Mesenchymal stem cell (in vitro differentiated cells and primary cell): ENCODE data around the gene TMEM190.

Source experiments
- DNase-seq: peaks from one replicate; pipeline ENCODE4 v3.0.0-alpha.2; 2013
- H2AFZ ChIP-seq: one replicate; pipeline ENCODE4 v1.6.1; 2013; ENCODE audit warnings: low read depth, mild to moderate bottlenecking, control low read depth, inconsistent platforms, low read length, moderate library complexity
- H2AK5ac ChIP-seq: 2 replicates; pipeline ENCODE4 v1.6.1; 2013; ENCODE audit warnings: low read length, moderate library complexity, mild to moderate bottlenecking, inconsistent platforms; ENCODE audit not compliant: severe bottlenecking
- H2BK120ac ChIP-seq: one replicate; pipeline ENCODE4 v1.6.1; 2013; ENCODE audit warnings: low read depth, mild to moderate bottlenecking, inconsistent platforms, low read length, moderate library complexity
- H2BK12ac ChIP-seq, 2 experiments: one replicate each; pipeline ENCODE4 v1.6.1; 2013; ENCODE audit warnings: inconsistent platforms in 2 of 2, low read length in 2 of 2, mild to moderate bottlenecking in 2 of 2, moderate library complexity in 2 of 2, control low read depth in 1 of 2
- H2BK15ac ChIP-seq: one replicate; pipeline ENCODE4 v1.6.1; 2013; ENCODE audit warnings: mild to moderate bottlenecking, low read depth, inconsistent platforms; ENCODE audit not compliant: poor library complexity, severe bottlenecking
- H2BK5ac ChIP-seq: 2 replicates; pipeline ENCODE4 v1.6.1; 2013; ENCODE audit warnings: low read depth, mild to moderate bottlenecking, low read length, control low read depth, inconsistent platforms; ENCODE audit not compliant: poor library complexity, severe bottlenecking
- H3K14ac ChIP-seq, 2 experiments: one replicate each; pipeline ENCODE4 v1.6.1; 2013; ENCODE audit warnings: inconsistent platforms in 2 of 2, low read length in 2 of 2, control low read depth in 1 of 2, mild to moderate bottlenecking in 1 of 2, moderate library complexity in 1 of 2
- H3K18ac ChIP-seq, 2 experiments: one replicate each; pipeline ENCODE4 v1.6.1; 2013; ENCODE audit warnings: inconsistent platforms in 2 of 2, low read length in 2 of 2, control low read depth in 1 of 2, low read depth in 1 of 2, mild to moderate bottlenecking in 1 of 2
- H3K23ac ChIP-seq, 2 experiments: one replicate each; pipeline ENCODE4 v1.6.1; 2013; ENCODE audit warnings: inconsistent platforms in 2 of 2, low read length in 2 of 2, mild to moderate bottlenecking in 2 of 2, moderate library complexity in 2 of 2, control low read depth in 1 of 2
- H3K27ac ChIP-seq: 2 replicates; pipeline ENCODE4 v1.5.1; 2013; ENCODE audit warnings: mild to moderate bottlenecking, moderate library complexity, low read length, control low read depth, inconsistent platforms; ENCODE audit not compliant: poor library complexity, severe bottlenecking
- H3K27me3 ChIP-seq, 2 experiments: 2 replicates each; pipeline versions ENCODE4 v1.6.1 to v1.7.0; 2013; ENCODE audit warnings: low read length in 2 of 2, mild to moderate bottlenecking in 2 of 2, moderate library complexity in 2 of 2, control low read depth in 1 of 2, inconsistent platforms in 1 of 2; ENCODE audit not compliant: control insufficient read depth in 1 of 2, insufficient read depth in 1 of 2
- H3K36me3 ChIP-seq, 2 experiments: 2 replicates each; pipeline versions ENCODE4 v1.6.1 to v1.7.0; 2013; ENCODE audit warnings: low read length in 2 of 2, control low read depth in 1 of 2, inconsistent platforms in 1 of 2, low read depth in 1 of 2, mild to moderate bottlenecking in 1 of 2; ENCODE audit not compliant: insufficient read depth in 2 of 2, control insufficient read depth in 1 of 2
- H3K4ac ChIP-seq, 2 experiments: one replicate each; pipeline ENCODE4 v1.6.1; 2013; ENCODE audit warnings: inconsistent platforms in 2 of 2, low read length in 2 of 2, mild to moderate bottlenecking in 2 of 2, moderate library complexity in 2 of 2, control low read depth in 1 of 2, low read depth in 1 of 2
- H3K4me1 ChIP-seq: 2 replicates; pipeline ENCODE4 v1.6.1; 2013; ENCODE audit warnings: low read depth, low read length, control low read depth; ENCODE audit not compliant: control insufficient read depth, insufficient read depth
- H3K4me2 ChIP-seq: 2 replicates; pipeline ENCODE4 v1.6.1; 2013; ENCODE audit warnings: low read length, mild to moderate bottlenecking, inconsistent platforms; ENCODE audit not compliant: poor library complexity, severe bottlenecking
- H3K4me3 ChIP-seq, 2 experiments: 2 replicates each; pipeline versions ENCODE4 v1.5.1 to v1.7.0; 2013; ENCODE audit warnings: low read length in 2 of 2, mild to moderate bottlenecking in 2 of 2, control low read depth in 1 of 2, low read depth in 1 of 2; ENCODE audit not compliant: insufficient read depth in 1 of 2
- H3K79me1 ChIP-seq: replicated peaks from 2 replicates; pipeline ENCODE4 v1.6.1; 2013; ENCODE audit warnings: mild to moderate bottlenecking, control low read depth, low read length, inconsistent platforms; ENCODE audit not compliant: poor library complexity, severe bottlenecking
- H3K9ac ChIP-seq: 2 replicates; pipeline ENCODE4 v1.7.0; 2013; ENCODE audit warnings: mild to moderate bottlenecking, low read length, moderate library complexity
- H3K9me3 ChIP-seq: 2 replicates; pipeline ENCODE4 v1.7.0; 2013; ENCODE audit warnings: mild to moderate bottlenecking, low read length; ENCODE audit not compliant: control insufficient read depth
- H4K8ac ChIP-seq: one replicate; pipeline ENCODE4 v1.6.1; 2013; ENCODE audit warnings: inconsistent platforms, mild to moderate bottlenecking, low read length, moderate library complexity
- H4K91ac ChIP-seq: one replicate; pipeline ENCODE4 v1.6.1; 2013; ENCODE audit warnings: mild to moderate bottlenecking, low read length, inconsistent platforms
- WGBS: methylation state at CpG from one replicate; pipeline ENCODE4 v1.1.7; 2013; ENCODE audit warnings: mixed read lengths; 5-methylcytosine and 5-hydroxymethylcytosine counted together

TMEM190 gene

GRCh38 chr19:55336101-55336500 lies 40.5 kb upstream of the TMEM190 start:
- Histone ChIP-seq H3K79me1 (peaks cover 8% of the 10 kb centered on the region), H3K9me3 (no peaks in the 10 kb centered on the region), H2BK12ac (no peak overlapping the region), H4K8ac (no peak overlapping the region), H3K4me1 (peaks cover 13% of the 10 kb centered on the region), H2AK5ac (no peak overlapping the region), H3K27ac (no peak overlapping the region), H3K23ac (no peak overlapping the region), H4K91ac (no peak overlapping the region), H3K36me3 (no peaks in the 10 kb centered on the region), H2BK5ac (no peak overlapping the region), H2AFZ (no peak overlapping the region), H3K4me3 (no peak overlapping the region), H3K18ac (no peak overlapping the region), H3K9ac (no peak overlapping the region), H3K27me3 (peaks cover 0 to 13% of the 10 kb centered on the region in 2 experiments), H2BK15ac (no peak overlapping the region), H3K14ac (no peak overlapping the region), H3K4ac (no peak overlapping the region), H2BK120ac (no peak overlapping the region), H3K4me2 (no peak overlapping the region)
- no peak for DNase-seq
- WGBS: 78% methylated on average over 7 of the region's 7 CpGs

GRCh38 chr19:55339105-55339888 lies 37.3 kb upstream of the TMEM190 start, which contains the start of gene KMT5C:
Gene KMT5C, plus strand, starts transcription at chr19:55339876. Its CDS starts 2,061 bp downstream, at chr19:55341937.
- Histone ChIP-seq H2BK120ac (peak within 1 kb of the TSS; percentile 9), H3K18ac (peak within 1 kb of the TSS; percentile 70 to 97), H4K91ac (peak within 1 kb of the TSS; percentile 79), H3K9ac (peak within 1 kb of the TSS; percentile 94), H2AK5ac (peak within 1 kb of the TSS; percentile 53), H4K8ac (peak within 1 kb of the TSS; percentile 88), H2BK15ac (peak within 1 kb of the TSS; percentile 70), H2BK12ac (peak within 1 kb of the TSS in 1 of 2 experiments; percentile 92), H3K4ac (peak within 1 kb of the TSS; percentile 58 to 98), H3K9me3 (no peaks in the 10 kb centered on the region), H3K36me3 (peaks cover 16 to 27% of the 10 kb centered on the region in 2 experiments), H3K27ac (peak within 1 kb of the TSS; percentile 93), H3K4me2 (peak within 1 kb of the TSS; percentile 98), H3K79me1 (peaks cover 14% of the 10 kb centered on the region), H3K14ac (peak within 1 kb of the TSS in 1 of 2 experiments; percentile 95), H2BK5ac (peak within 1 kb of the TSS; percentile 88), H3K27me3 (peaks cover 0 to 9% of the 10 kb centered on the region in 2 experiments), H3K23ac (peak within 1 kb of the TSS in 1 of 2 experiments; percentile 94), H3K4me3 (peak within 1 kb of the TSS; percentile 69 to 93), H3K4me1 (peaks cover 34% of the 10 kb centered on the region), H2AFZ (peak within 1 kb of the TSS; percentile 75)
- WGBS: under 1% methylated on average over 56 of the region's 63 CpGs
- peak; percentile 100 for DNase-seq

- Histone ChIP-seq H3K18ac (peak overlapping the region; percentile 70 to 97), H2BK120ac (peak overlapping the region; percentile 9), H4K91ac (peak overlapping the region; percentile 70), H3K4me1 (peaks cover 38% of the 10 kb centered on the region), H2BK5ac (peak overlapping the region; percentile 45), H2BK15ac (peak overlapping the region; percentile 64), H3K79me1 (peaks cover 14% of the 10 kb centered on the region), H3K27me3 (peaks cover 0 to 9% of the 10 kb centered on the region in 2 experiments), H3K36me3 (peaks cover 16 to 35% of the 10 kb centered on the region in 2 experiments), H4K8ac (peak overlapping the region; percentile 88), H3K9me3 (no peaks in the 10 kb centered on the region), H2BK12ac (peak overlapping the region in 1 of 2 experiments; percentile 92), H3K9ac (peak overlapping the region; percentile 93), H3K27ac (no peak overlapping the region), H3K14ac (peak overlapping the region in 1 of 2 experiments; percentile 85), H3K4me3 (peak overlapping the region; percentile 69 to 93), H2AFZ (no peak overlapping the region), H3K4me2 (peak overlapping the region; percentile 98), H2AK5ac (peak overlapping the region; percentile 53), H3K4ac (peak overlapping the region; percentile 35 to 98), H3K23ac (peak overlapping the region in 1 of 2 experiments; percentile 94)
- WGBS: 4% methylated on average over 29 of the region's 44 CpGs
- DNase-seq: no peak
These were observed 36.5 kb upstream of the TMEM190 start for GRCh38 chr19:55339889-55340783.
